Common myeloid progenitor, CD34-positive (primary cell): ENCODE measurements around the gene SPTLC1.

ENCODE experiments used
- CTCF ChIA-PET: fragments of 350-600 bp; sonication (Branson Sonifier 250); formaldehyde crosslinking; loops from one replicate; lab custom pipeline; 2021; ENCODE audit warnings: antibody characterized with exemption; lab: Charles Lee
- POLR2A ChIA-PET: fragments of 350-600 bp; sonication (Branson Sonifier 250); formaldehyde crosslinking; loops from one replicate; lab custom pipeline; 2021; ENCODE audit warnings: antibody characterized with exemption; lab: Charles Lee
- DNase-seq, 3 donors: peaks; one replicate each; pipeline versions ENCODE4 v3.0.0 to v3.0.0-alpha.2; 2013
- H3K27ac ChIP-seq, 2 experiments: 1 replicate in 1 of 2; 2 replicates in 1 of 2; pipeline ENCODE4 v1.7.0; 2013; ENCODE audit warnings: inconsistent platforms in 2 of 2, low read length in 2 of 2, mild to moderate bottlenecking in 2 of 2, low read depth in 1 of 2, moderate library complexity in 1 of 2; ENCODE audit not compliant: severe bottlenecking in 2 of 2, insufficient read depth in 1 of 2, poor library complexity in 1 of 2
- H3K27me3 ChIP-seq, 5 experiments: replicated peaks in 2 of 5; 1 replicate in 3 of 5; 2 replicates in 2 of 5; pipeline versions ENCODE4 v1.6.1 to v1.7.0; 2013; ENCODE audit warnings: low read length in 4 of 5, mild to moderate bottlenecking in 2 of 5, moderate library complexity in 2 of 5, inconsistent platforms in 1 of 5; ENCODE audit not compliant: insufficient read depth in 5 of 5, control insufficient read depth in 4 of 5
- H3K36me3 ChIP-seq, 4 experiments: 1 replicate in 2 of 4; 2 replicates in 2 of 4; pipeline versions ENCODE4 v1.6.1 to v1.7.0; 2013; ENCODE audit warnings: low read length in 3 of 4, control low read depth in 1 of 4, mild to moderate bottlenecking in 1 of 4; ENCODE audit not compliant: control insufficient read depth in 4 of 4, insufficient read depth in 4 of 4
- H3K4me1 ChIP-seq, 4 experiments: 1 replicate in 3 of 4; 2 replicates in 1 of 4; pipeline versions ENCODE4 v1.6.1 to v1.7.1; 2013; ENCODE audit warnings: low read length in 3 of 4, mild to moderate bottlenecking in 3 of 4, control low read depth in 1 of 4, inconsistent platforms in 1 of 4, moderate library complexity in 1 of 4; ENCODE audit not compliant: control insufficient read depth in 4 of 4, insufficient read depth in 4 of 4; ENCODE audit errors: control extremely low read depth in 1 of 4
- H3K4me3 ChIP-seq, 7 experiments: 1 replicate in 4 of 7; 2 replicates in 3 of 7; pipeline versions ENCODE4 v1.5.1 to v1.7.0; 2013; ENCODE audit warnings: mild to moderate bottlenecking in 7 of 7, low read length in 6 of 7, moderate library complexity in 6 of 7, inconsistent platforms in 2 of 7, low read depth in 2 of 7, control low read depth in 1 of 7; ENCODE audit not compliant: insufficient read depth in 4 of 7, control insufficient read depth in 1 of 7; ENCODE audit errors: extremely low read depth in 1 of 7
- H3K9me3 ChIP-seq, 5 experiments: 1 replicate in 4 of 5; 2 replicates in 1 of 5; pipeline versions ENCODE4 v1.6.1 to v1.7.1; 2013; ENCODE audit warnings: low read length in 4 of 5, mild to moderate bottlenecking in 2 of 5, inconsistent platforms in 1 of 5, low read depth in 1 of 5, moderate library complexity in 1 of 5; ENCODE audit not compliant: control insufficient read depth in 4 of 5, insufficient read depth in 2 of 5; ENCODE audit errors: control extremely low read depth in 1 of 5
- WGBS: methylation state at CpG from one replicate; pipeline ENCODE4 v1.1.5; 2013; ENCODE audit not compliant: insufficient coverage; 5-methylcytosine and 5-hydroxymethylcytosine counted together

SPTLC1 gene

DNA sequence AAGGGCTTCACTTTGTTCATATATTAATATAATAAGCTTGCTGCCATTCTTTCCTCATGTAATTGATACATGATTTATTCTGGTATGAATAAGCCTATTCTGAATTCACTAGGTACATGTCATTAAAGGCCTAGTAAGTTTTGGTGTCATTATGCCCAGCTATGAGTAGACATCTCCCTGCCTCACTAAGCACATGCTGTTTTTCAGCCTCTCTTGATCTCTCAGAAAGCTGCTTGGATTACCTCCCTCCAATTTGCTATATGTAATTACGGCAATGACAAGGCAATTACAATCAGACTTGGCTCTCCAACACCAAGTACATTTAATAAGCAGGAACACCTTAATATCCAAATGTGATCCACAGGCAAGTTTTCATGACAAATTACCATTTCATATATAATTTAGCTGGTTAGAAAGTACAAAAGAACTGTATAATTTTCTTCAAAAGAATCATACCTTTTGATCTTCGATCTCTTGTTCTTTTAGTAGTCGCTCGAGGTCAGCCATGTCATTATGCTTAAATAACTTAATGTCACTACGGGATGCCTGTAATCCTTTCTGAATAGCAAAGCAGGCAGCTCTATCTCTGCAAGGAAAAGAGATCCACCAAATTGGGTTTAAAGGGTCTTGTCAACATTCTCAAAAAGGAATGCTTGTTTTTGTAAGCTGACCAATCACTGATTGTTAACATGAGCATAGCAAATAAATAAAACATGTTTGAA is 56.3 kb downstream of the SPTLC1 start:
- POLR2A ChIA-PET, result no interaction called here
- no peaks in the 10 kb centered on the region for H3K4me1 ChIP-seq
- CTCF ChIA-PET, result no interaction called here
- peaks cover 8 to 35% (median 12%) of the 10 kb centered on the region in 5 experiments for H3K9me3 ChIP-seq
- H3K36me3 ChIP-seq, result peaks cover 13 to 62% (median 32%) of the 10 kb centered on the region in 4 experiments
- no peak overlapping the region for H3K4me3 ChIP-seq
- H3K27ac ChIP-seq, result no peak overlapping the region
- 94% methylated on average over 4 of the region's 5 CpGs for WGBS
- no peaks in the 10 kb centered on the region for H3K27me3 ChIP-seq
- no peak for DNase-seq

DNA sequence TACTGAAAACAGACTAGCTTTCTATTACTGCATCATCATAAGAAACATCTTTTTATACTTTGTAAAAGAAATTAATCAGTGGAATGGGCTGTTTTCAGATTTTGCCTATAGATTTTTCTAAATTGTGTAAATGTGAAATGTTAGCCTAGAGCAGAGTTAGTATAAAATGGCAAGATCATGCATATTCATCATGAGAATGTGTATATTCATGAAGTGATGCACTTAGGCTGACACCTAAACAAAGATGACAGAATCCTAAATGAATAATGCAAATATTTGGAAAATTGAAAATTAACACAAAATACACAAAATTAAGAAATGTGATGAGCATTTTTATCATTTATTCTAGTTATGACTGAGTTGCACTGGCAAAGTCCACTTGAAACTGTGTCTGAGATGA is 57.2 kb downstream of the SPTLC1 start:
- DNase-seq, result no peak
- H3K27me3 ChIP-seq, result no peaks in the 10 kb centered on the region
- H3K27ac ChIP-seq, result no peak overlapping the region
- POLR2A ChIA-PET, result no interaction called here
- no peak overlapping the region for H3K4me3 ChIP-seq
- peaks cover 21 to 62% (median 34%) of the 10 kb centered on the region in 4 experiments for H3K36me3 ChIP-seq
- H3K9me3 ChIP-seq, result peaks cover 4 to 26% (median 9%) of the 10 kb centered on the region in 5 experiments
- CTCF ChIA-PET, result no interaction called here
- H3K4me1 ChIP-seq, result no peaks in the 10 kb centered on the region

- CTCF ChIA-PET, result no interaction called here
- 100% methylated on average over 1 of the region's 1 CpG for WGBS
- Histone ChIP-seq H3K9me3 (peaks cover 1 to 19% (median 4%) of the 10 kb centered on the region in 5 experiments), H3K36me3 (peaks cover 19 to 56% (median 30%) of the 10 kb centered on the region in 4 experiments), H3K27ac (no peak overlapping the region), H3K4me1 (no peaks in the 10 kb centered on the region), H3K27me3 (no peaks in the 10 kb centered on the region), H3K4me3 (no peak overlapping the region)
- POLR2A ChIA-PET, result no interaction called here
- no peak for DNase-seq
Measured at GRCh38 chr9:92057226-92057625, 58.0 kb downstream of the SPTLC1 start.

DNA sequence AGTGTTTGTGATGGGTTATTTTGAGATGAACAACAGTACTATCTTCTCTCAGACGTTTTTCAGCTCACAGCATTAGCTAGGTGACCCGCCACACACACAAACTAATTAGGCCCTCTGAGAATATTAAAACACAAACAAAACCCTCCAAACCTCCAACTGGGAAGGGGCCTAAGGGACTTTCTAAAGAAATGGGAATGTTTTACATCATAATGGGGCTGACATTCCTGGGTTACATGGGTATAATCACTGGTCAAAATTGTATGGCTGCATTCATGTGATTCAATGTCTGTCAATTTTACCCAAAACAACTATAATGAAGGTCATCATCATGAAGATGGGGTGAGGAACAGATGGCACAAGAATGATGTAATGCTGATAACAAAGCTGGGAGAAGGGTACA is 59.6 kb downstream of the SPTLC1 start:
- H3K4me1 ChIP-seq, result no peaks in the 10 kb centered on the region
- DNase-seq, result no peak
- H3K27me3 ChIP-seq, result no peaks in the 10 kb centered on the region
- no peak overlapping the region for H3K27ac ChIP-seq
- ChIA-PET CTCF (interaction anchor here (1.5 kb wide), 1 partner anchor 11 kb away, joined by 3 read pairs; no protein-coding TSS in a partner anchor), POLR2A (no interaction called here)
- WGBS, result no CpG with 5 or more reads among the region's 2 CpGs
- peaks cover 0 to 7% (median under 1%) of the 10 kb centered on the region in 5 experiments for H3K9me3 ChIP-seq
- H3K36me3 ChIP-seq, result peaks cover 19 to 58% (median 31%) of the 10 kb centered on the region in 4 experiments
- no peak overlapping the region for H3K4me3 ChIP-seq

DNA sequence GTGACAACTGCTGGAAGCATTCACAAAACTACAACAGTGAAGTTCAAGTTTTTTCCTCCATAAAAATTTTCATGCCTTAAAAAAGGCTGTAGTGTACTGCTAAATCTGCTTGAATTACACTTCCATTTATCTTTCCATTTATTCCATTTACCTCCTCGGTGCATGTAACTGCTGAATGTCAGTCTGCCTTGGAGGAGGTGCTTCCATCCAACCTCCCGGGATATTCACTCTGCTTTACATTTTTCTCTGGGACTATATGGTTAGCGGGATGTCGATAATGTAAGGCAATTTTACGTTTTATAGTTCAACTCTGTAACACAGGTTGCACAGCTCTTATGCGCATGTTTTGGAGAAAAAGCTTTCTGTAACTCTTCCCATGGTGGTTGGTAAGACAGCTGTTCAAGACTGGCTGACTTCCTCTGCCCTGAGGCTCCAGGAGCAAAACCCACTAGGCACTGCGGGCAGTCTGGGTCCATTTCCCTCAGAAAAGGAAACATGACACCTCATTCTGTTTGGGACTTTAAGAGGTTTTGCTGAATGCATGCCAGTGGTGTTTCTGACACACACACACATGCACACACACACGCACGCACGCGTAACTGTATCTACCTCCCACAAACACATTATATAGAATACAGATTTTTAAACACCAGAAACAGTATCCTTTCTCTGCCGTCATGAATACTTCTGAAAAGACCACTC is 66.1 kb downstream of the SPTLC1 start:
- Histone ChIP-seq H3K4me1 (no peaks in the 10 kb centered on the region), H3K27me3 (no peaks in the 10 kb centered on the region), H3K36me3 (peaks cover 39 to 73% (median 57%) of the 10 kb centered on the region in 4 experiments), H3K9me3 (peaks cover 0 to 11% (median 5%) of the 10 kb centered on the region in 5 experiments), H3K4me3 (no peak overlapping the region), H3K27ac (no peak overlapping the region)
- ChIA-PET CTCF (no interaction called here), POLR2A (no interaction called here)
- no peak for DNase-seq
- WGBS, result 98% methylated on average over 10 of the region's 12 CpGs

DNA sequence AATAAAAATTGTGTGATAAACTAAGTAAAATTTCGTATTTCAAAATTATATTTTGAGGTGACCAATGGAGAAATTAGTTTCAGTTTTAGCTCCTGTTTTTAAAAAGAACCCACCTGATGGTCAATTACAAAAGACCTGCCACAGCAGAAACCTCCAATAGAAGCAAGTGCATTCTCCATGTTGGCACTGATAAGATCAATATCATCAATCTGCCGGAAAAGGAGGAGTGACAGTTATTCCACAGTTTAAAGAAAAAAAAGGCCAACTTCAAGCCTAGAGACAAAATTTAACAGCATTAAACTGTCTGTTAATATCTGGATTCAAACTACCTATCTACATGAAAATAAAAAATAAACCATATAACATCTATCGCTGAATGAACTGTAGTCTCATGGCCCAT is 67.7 kb downstream of the SPTLC1 start:
- H3K27ac ChIP-seq, result no peak overlapping the region
- H3K4me3 ChIP-seq, result no peak overlapping the region
- no peak for DNase-seq
- ChIA-PET POLR2A (no interaction called here), CTCF (no interaction called here)
- 100% methylated on average over 2 of the region's 3 CpGs for WGBS
- peaks cover 46 to 79% (median 64%) of the 10 kb centered on the region in 4 experiments for H3K36me3 ChIP-seq
- H3K4me1 ChIP-seq, result no peaks in the 10 kb centered on the region
- H3K9me3 ChIP-seq, result peaks cover 1 to 26% (median 17%) of the 10 kb centered on the region in 5 experiments
- no peaks in the 10 kb centered on the region for H3K27me3 ChIP-seq

GRCh38 chr9:92046676-92047075 is 68.5 kb downstream of the SPTLC1 start:
- Histone ChIP-seq H3K4me3 (no peak overlapping the region), H3K9me3 (peaks cover 7 to 30% (median 18%) of the 10 kb centered on the region in 5 experiments), H3K27ac (no peak overlapping the region), H3K36me3 (peaks cover 51 to 82% (median 67%) of the 10 kb centered on the region in 4 experiments), H3K4me1 (no peaks in the 10 kb centered on the region), H3K27me3 (no peaks in the 10 kb centered on the region)
- no peak for DNase-seq
- 100% methylated on average over 3 of the region's 3 CpGs for WGBS
- ChIA-PET POLR2A (no interaction called here), CTCF (no interaction called here)
